Liver (tissue), 3 donors: Measurements from ENCODE around the gene HCN1.

ENCODE experiments used
- ATF3 ChIP-seq: IDR thresholded peaks from 2 replicates; pipeline ENCODE4 v1.6.1; 2016; ENCODE audit warnings: antibody characterized with exemption
- CTCF ChIP-seq: fragments of 150-350 bp; IDR thresholded peaks from 2 replicates; pipeline ENCODE4 v1.5.1; 2017; ENCODE audit warnings: improper control_type of control experiment, low read depth, low read length; ENCODE audit not compliant: missing input control
- FOXA1 ChIP-seq: IDR thresholded peaks from 2 replicates; pipeline ENCODE4 v1.6.1; 2016; ENCODE audit warnings: antibody characterized with exemption
- JUND ChIP-seq, 2 donors: IDR thresholded peaks; 2 replicates each; pipeline ENCODE4 v1.6.1; 2016; ENCODE audit warnings: antibody characterized with exemption in 2 of 2
- MAX ChIP-seq: IDR thresholded peaks from 2 replicates; pipeline ENCODE4 v1.6.1; 2016; ENCODE audit warnings: antibody characterized with exemption
- NR2F2 ChIP-seq: IDR thresholded peaks from 2 replicates; pipeline ENCODE4 v1.6.1; 2016; ENCODE audit warnings: antibody characterized with exemption
- RAD21 ChIP-seq, 2 donors: IDR thresholded peaks; 2 replicates each; pipeline ENCODE4 v1.6.1; 2016; ENCODE audit warnings: antibody characterized with exemption in 2 of 2, mild to moderate bottlenecking in 2 of 2
- REST ChIP-seq: IDR thresholded peaks from 2 replicates; pipeline ENCODE4 v1.6.1; 2016; ENCODE audit warnings: antibody characterized with exemption, mild to moderate bottlenecking
- RXRA ChIP-seq, 2 donors: IDR thresholded peaks; 2 replicates each; pipeline ENCODE4 v1.6.1; 2017 to 2018; ENCODE audit warnings: antibody characterized with exemption in 2 of 2, mild to moderate bottlenecking in 1 of 2
- SP1 ChIP-seq: IDR thresholded peaks from 2 replicates; pipeline ENCODE4 v1.6.1; 2018; ENCODE audit warnings: antibody characterized with exemption, mild to moderate bottlenecking
- TAF1 ChIP-seq: conservative IDR thresholded peaks from 2 replicates; pipeline ENCODE4 v1.6.1; 2016; ENCODE audit warnings: antibody characterized with exemption, mild to moderate bottlenecking
- ZBTB33 ChIP-seq: IDR thresholded peaks from 2 replicates; pipeline ENCODE4 v1.6.1; 2016; ENCODE audit warnings: antibody characterized with exemption
- donor health status: healthy.
- donor health status: healthy.

GRCh38 chr5:45697201-45697600 is 1.0 kb upstream of the HCN1 start:
- TF ChIP-seq ATF3 (no peak), CTCF (no peak), MAX (no peak), RAD21 (IDR thresholded peaks at IDR 0.05) (no peak), NR2F2 (no peak), JUND (IDR thresholded peaks at IDR 0.05) (no peak), SP1 (no peak), ZBTB33 (no peak), RXRA (IDR thresholded peaks at IDR 0.05) (no peak), REST (no peak), TAF1 (no peak), FOXA1 (no peak)
